Uterus (tissue), 4 donors: ENCODE data around the gene NEK9. TPM values are rescaled to one million over a fixed set of nuclear protein-coding genes. Genes with fewer than 3 reads are reported as not detected.

Experiments
- DNase-seq, 2 donors: peaks; one replicate each; pipeline ENCODE4 v3.0.0-alpha.2; 2019 to 2020
- H3K27ac ChIP-seq, 2 donors: fragments of 200-600 bp; sonication (generic); 1 replicate in 1 of 2; 2 replicates in 1 of 2; pipeline ENCODE4 v1.5.1; 2016 to 2018
- H3K27me3 ChIP-seq, 2 donors: fragments of 200-600 bp; sonication (generic); one replicate each; pipeline ENCODE4 v1.5.1; 2018 to 2019; ENCODE audit warnings: control low read depth in 1 of 2
- H3K36me3 ChIP-seq, 2 donors: fragments of 200-600 bp; sonication (generic); one replicate each; pipeline ENCODE4 v1.5.1; 2019; ENCODE audit warnings: control low read depth in 1 of 2
- H3K4me1 ChIP-seq, 2 donors: fragments of 200-600 bp; sonication (generic); one replicate each; pipeline ENCODE4 v1.5.1; 2018 to 2019; ENCODE audit warnings: control low read depth in 1 of 2
- H3K4me3 ChIP-seq, 2 donors: fragments of 200-600 bp; sonication (generic); 1 replicate in 1 of 2; 2 replicates in 1 of 2; pipeline ENCODE4 v1.5.1; 2018 to 2019; ENCODE audit warnings: mild to moderate bottlenecking in 1 of 2
- H3K9me3 ChIP-seq, 2 donors: fragments of 200-600 bp; sonication (generic); one replicate each; pipeline ENCODE4 v1.5.1; 2019; ENCODE audit warnings: control low read depth in 1 of 2
- CTCF ChIP-seq, 4 experiments: fragments of 200-600 bp in 2 of 4; fragments of 450-650 bp in 2 of 4; sonication (generic) in 2 of 4; IDR thresholded peaks; one replicate each; pipeline ENCODE4 v1.5.1; 2016 to 2019; ENCODE audit warnings: antibody characterized with exemption in 4 of 4, mild to moderate bottlenecking in 2 of 4, moderate library complexity in 1 of 4
- POLR2A ChIP-seq, 2 donors: fragments of 450-650 bp; IDR thresholded peaks; one replicate each; pipeline ENCODE4 v1.6.1; 2016; ENCODE audit warnings: antibody characterized with exemption in 2 of 2, mild to moderate bottlenecking in 1 of 2, moderate library complexity in 1 of 2
- intact Hi-C: fragments of 100-400 bp; cut with DNase I; formaldehyde crosslinking; loops from one replicate; pipeline ENCODE4 v1.15.1; 2023; ENCODE audit warnings: low total_unique reads
- total RNA-seq, 4 donors: library from RNA; depleted of rRNA in 3 of 4; stranded (reverse); fragments of >200 nt in 3 of 4; gene quantifications; one replicate each; pipeline versions ENCODE4 v1.1.0 to v1.2.4, GENCODE V29; 2014 to 2023
- donor health status: DM: yes; HTN: yes; CAD: no.

Gene NEK9
- total RNA-seq, 4 donors from 2014 or later = 51.2 to 115 (median 71.4) TPM

- H3K9me3 ChIP-seq = no peaks in the 10 kb centered on the region
- no peak for DNase-seq
- TF ChIP-seq POLR2A (IDR thresholded peaks at IDR 0.05) = no peak
- no peak for TF ChIP-seq CTCF (IDR thresholded peaks at IDR 0.05)
- intact Hi-C loops = no loop called here
- no peaks in the 10 kb centered on the region for H3K36me3 ChIP-seq
- no peak overlapping the region for H3K27ac ChIP-seq
- no peaks in the 10 kb centered on the region for H3K27me3 ChIP-seq
- H3K4me1 ChIP-seq = peaks cover 0 to 4% of the 10 kb centered on the region in 2 donors
- no peak overlapping the region for H3K4me3 ChIP-seq
These were observed 60.2 kb downstream of the NEK9 start for GRCh38 chr14:75066691-75067090.

GRCh38 chr14:75064205-75064567, 62.7 kb downstream of the NEK9 start:
- no peaks in the 10 kb centered on the region for H3K9me3 ChIP-seq
- peak overlapping the region; percentile 67 to 86 for H3K27ac ChIP-seq
- H3K4me3 ChIP-seq = peak overlapping the region; percentile 80 to 99
- TF ChIP-seq CTCF (IDR thresholded peaks at IDR 0.05) = no peak
- TF ChIP-seq POLR2A (IDR thresholded peaks at IDR 0.05) = no peak
- no peaks in the 10 kb centered on the region for H3K27me3 ChIP-seq
- H3K4me1 ChIP-seq = peaks cover 0 to 4% of the 10 kb centered on the region in 2 donors
- no peak for DNase-seq
- intact Hi-C loops = no loop called here
- no peaks in the 10 kb centered on the region for H3K36me3 ChIP-seq

- H3K9me3 ChIP-seq = no peaks in the 10 kb centered on the region
- no peak for TF ChIP-seq CTCF (IDR thresholded peaks at IDR 0.05)
- peak in 1 of 2 donors; percentile 45 for TF ChIP-seq POLR2A (IDR thresholded peaks at IDR 0.05)
- H3K27me3 ChIP-seq = no peaks in the 10 kb centered on the region
- H3K4me3 ChIP-seq = peak within 1 kb of the TSS; percentile 80 to 99
- H3K36me3 ChIP-seq = no peaks in the 10 kb centered on the region
- peak; percentile 93 to 97 for DNase-seq
- peaks cover 0 to 4% of the 10 kb centered on the region in 2 donors for H3K4me1 ChIP-seq
- intact Hi-C loops = no loop called here
- H3K27ac ChIP-seq = peak within 1 kb of the TSS; percentile 67 to 86
These were observed 63.2 kb downstream of the NEK9 start, which contains the start of gene ACYP1 for GRCh38 chr14:75063491-75064204. ACYP1 (minus strand) TSS chr14:75064024; CDS start chr14:75063553, 471 bp downstream.

GRCh38 chr14:75063013-75063412, 63.8 kb downstream of the NEK9 start:
- Histone ChIP-seq H3K27ac (peak overlapping the region in 1 of 2 donors; percentile 86), H3K36me3 (no peaks in the 10 kb centered on the region), H3K27me3 (no peaks in the 10 kb centered on the region), H3K9me3 (no peaks in the 10 kb centered on the region), H3K4me3 (peak overlapping the region; percentile 80 to 99), H3K4me1 (peaks cover 0 to 4% of the 10 kb centered on the region in 2 donors)
- TF ChIP-seq CTCF (IDR thresholded peaks at IDR 0.05) (no peak), POLR2A (IDR thresholded peaks at IDR 0.05) (no peak)
- DNase-seq = no peak
- intact Hi-C loops = no loop called here

GRCh38 chr14:75060420-75060819, 66.4 kb downstream of the NEK9 start:
- H3K9me3 ChIP-seq = no peaks in the 10 kb centered on the region
- H3K4me1 ChIP-seq = peaks cover 0 to 4% of the 10 kb centered on the region in 2 donors
- no peaks in the 10 kb centered on the region for H3K36me3 ChIP-seq
- DNase-seq = no peak
- H3K27me3 ChIP-seq = no peaks in the 10 kb centered on the region
- TF ChIP-seq CTCF (IDR thresholded peaks at IDR 0.05) = no peak
- TF ChIP-seq POLR2A (IDR thresholded peaks at IDR 0.05) = no peak
- H3K27ac ChIP-seq = no peak overlapping the region
- H3K4me3 ChIP-seq = no peak overlapping the region
- intact Hi-C loops = no loop called here
